ENCODE measurements around the gene AGRP. TPM values are rescaled to one million over a fixed set of nuclear protein-coding genes. Genes with fewer than 3 reads are reported as not detected.
A peak's percentile ranks its signal among the peaks of the same experiment; 100 is the strongest.

Gene AGRP
- total and polyA plus RNA-seq, 2 of the 4 experiments (the other 2 are of a cell fraction), result not detected

DNA sequence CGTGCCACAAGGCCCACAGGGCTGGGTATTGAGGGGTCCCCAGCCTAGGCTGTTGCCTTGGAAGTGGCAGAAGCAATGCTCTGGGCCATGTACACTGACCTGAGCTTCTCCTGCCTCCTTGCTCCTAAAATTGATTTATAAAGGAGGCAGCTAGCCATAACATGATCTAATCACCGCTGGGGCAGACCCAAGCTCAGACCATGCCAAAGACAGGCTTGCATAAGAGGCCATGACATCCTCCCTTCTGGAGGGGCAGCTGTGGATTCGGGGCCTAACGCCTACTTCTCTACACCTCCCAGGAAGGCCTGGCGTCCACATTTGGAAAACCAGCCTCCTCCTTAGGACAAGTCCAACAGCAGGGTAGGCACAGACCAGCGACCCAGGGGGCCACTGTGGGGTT is 40.1 kb downstream of the AGRP start (continued):
- TF ChIP-seq, protein P1, sequence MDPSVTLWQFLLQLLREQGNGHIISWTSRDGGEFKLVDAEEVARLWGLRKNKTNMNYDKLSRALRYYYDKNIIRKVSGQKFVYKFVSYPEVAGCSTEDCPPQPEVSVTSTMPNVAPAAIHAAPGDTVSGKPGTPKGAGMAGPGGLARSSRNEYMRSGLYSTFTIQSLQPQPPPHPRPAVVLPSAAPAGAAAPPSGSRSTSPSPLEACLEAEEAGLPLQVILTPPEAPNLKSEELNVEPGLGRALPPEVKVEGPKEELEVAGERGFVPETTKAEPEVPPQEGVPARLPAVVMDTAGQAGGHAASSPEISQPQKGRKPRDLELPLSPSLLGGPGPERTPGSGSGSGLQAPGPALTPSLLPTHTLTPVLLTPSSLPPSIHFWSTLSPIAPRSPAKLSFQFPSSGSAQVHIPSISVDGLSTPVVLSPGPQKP (IDR thresholded peaks at IDR 0.05; ENCODE audit: borderline replicate concordance, low read depth, low read length), result no peak
- TF ChIP-seq SMC3 (IDR thresholded peaks at IDR 0.05; ENCODE audit: low read depth, low read length), result no peak
- no peak for TF ChIP-seq CEBPB (IDR thresholded peaks at IDR 0.05; ENCODE audit: low read depth, low read length)
- TF ChIP-seq RCOR1 (IDR thresholded peaks at IDR 0.05; ENCODE audit: insufficient replicate concordance, low read length), result no peak

DNA sequence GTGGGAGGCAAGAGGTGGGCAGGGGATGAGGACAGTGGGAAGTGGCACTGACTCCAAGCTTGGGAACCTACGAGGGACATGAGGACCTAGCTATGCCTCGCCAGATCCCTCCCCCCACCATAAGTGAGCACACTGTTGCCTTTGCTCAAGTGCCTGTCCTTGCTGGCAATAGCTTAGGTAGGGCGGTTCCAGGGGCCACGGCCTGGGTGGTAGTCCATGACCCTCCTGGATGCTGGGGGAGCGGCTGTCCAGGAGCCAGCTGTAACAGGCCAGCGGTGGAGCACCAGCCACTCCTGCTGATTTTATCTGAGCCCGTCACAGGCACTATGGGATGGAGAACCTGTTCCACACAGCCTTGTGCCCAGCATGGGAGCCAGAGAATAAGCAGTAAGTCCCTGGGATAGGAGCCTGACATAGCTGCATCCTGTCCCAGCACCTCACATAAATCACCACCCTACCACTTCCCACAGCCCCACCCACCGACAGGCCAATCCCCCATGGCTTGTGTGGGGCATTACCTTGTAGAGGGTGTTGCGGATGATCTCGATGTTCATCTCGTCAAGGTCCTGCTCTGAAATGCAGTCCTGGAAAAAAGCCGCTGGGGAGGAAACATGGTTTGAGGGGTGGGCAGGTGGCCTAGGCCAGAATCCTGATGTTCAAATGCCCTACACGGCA is 40.6 kb downstream of the AGRP start:
- dilution Hi-C loops (cut with HindIII; ENCODE audit: low sequenced_read_pairs, unreplicated experiment), result no loop called here
- Histone ChIP-seq H4K91ac (ENCODE audit: insufficient read depth, low read depth, low read length) (no peak overlapping the region), H3K36me3 (ENCODE audit: control insufficient read depth, insufficient read depth, low read length) (peaks cover 28% of the 10 kb centered on the region), H4K8ac (ENCODE audit: low read depth in 2 of 2, low read length in 2 of 2) (no peak overlapping the region), H3K27ac (ENCODE audit: insufficient read depth, low read length) (no peak overlapping the region), H2AFZ (replicated peaks; ENCODE audit: low read length, poor library complexity) (no peak overlapping the region), H3K27me3 (ENCODE audit: control insufficient read depth, insufficient read depth, low read length) (no peaks in the 10 kb centered on the region), H3K23ac (ENCODE audit: low read depth, low read length) (no peak overlapping the region), H2AK9ac (replicated peaks; ENCODE audit: low read depth, low read length, poor library complexity) (peak overlapping the region; percentile 9), H3K14ac (replicated peaks; ENCODE audit: low read depth, low read length) (no peak overlapping the region), H3K56ac (ENCODE audit: extremely low read depth, insufficient read depth, low read length) (no peak overlapping the region), H2BK15ac (ENCODE audit: low read depth, low read length) (no peak overlapping the region), H3K4me2 (ENCODE audit: low read depth, low read length) (no peak overlapping the region), H3K9me1 (ENCODE audit: insufficient read depth, low read length) (peaks cover 6% of the 10 kb centered on the region; the same call in 1 of the 2 replicates), H4K20me1 (ENCODE audit: insufficient read depth, low read length) (peaks cover 50% of the 10 kb centered on the region), H2BK20ac (ENCODE audit: low read depth, low read length) (no peak overlapping the region), H3K4ac (ENCODE audit: low read depth, low read length) (no peak overlapping the region), H3K9ac (ENCODE audit: low read depth, low read length) (no peak overlapping the region), H3K18ac (ENCODE audit: low read depth, low read length) (no peak overlapping the region), H2BK5ac (ENCODE audit: low read depth, low read length, poor library complexity, severe bottlenecking) (no peak overlapping the region), H2AK5ac (ENCODE audit: low read depth, low read length) (no peak overlapping the region), H3K4me3 (ENCODE audit: insufficient read depth, low read depth, low read length) (no peak overlapping the region), H2BK120ac (ENCODE audit: low read depth, low read length) (no peak overlapping the region), H3K79me1 (ENCODE audit: low read depth in 1 of 2, low read length in 2 of 2) (peaks cover 0 to 57% of the 10 kb centered on the region in 2 experiments; a peak in 2 of 4 replicates), H4K5ac (ENCODE audit: low read depth, low read length) (no peak overlapping the region), H3K4me1 (ENCODE audit: control insufficient read depth, insufficient read depth, low read length) (peaks cover 35% of the 10 kb centered on the region), H3K9me3 (ENCODE audit: control insufficient read depth, insufficient read depth, low read length) (no peaks in the 10 kb centered on the region)
- BruUV-seq (replicated peaks), result no TSS peak
- DNase-seq, result no peak
- ATAC-seq (ENCODE audit: low read depth), result no peak
- WGBS, 2 experiments (ENCODE audit: extremely low coverage in 2 of 2, insufficient read length in 1 of 2), result 95% methylated on average over 9 of the region's 13 CpGs; no CpG with 5 or more reads in 1 of the 2 experiments
- intact Hi-C loops (cut with micrococcal nuclease), result no loop called here
- no peak for TF ChIP-seq CEBPB (IDR thresholded peaks at IDR 0.05; ENCODE audit: low read depth, low read length)
- TF ChIP-seq RAD21 (IDR thresholded peaks at IDR 0.05; ENCODE audit: low read length), result no peak
- no peak for TF ChIP-seq BHLHE40 (IDR thresholded peaks at IDR 0.05; ENCODE audit: low read depth, low read length)
- TF ChIP-seq, protein P2, sequence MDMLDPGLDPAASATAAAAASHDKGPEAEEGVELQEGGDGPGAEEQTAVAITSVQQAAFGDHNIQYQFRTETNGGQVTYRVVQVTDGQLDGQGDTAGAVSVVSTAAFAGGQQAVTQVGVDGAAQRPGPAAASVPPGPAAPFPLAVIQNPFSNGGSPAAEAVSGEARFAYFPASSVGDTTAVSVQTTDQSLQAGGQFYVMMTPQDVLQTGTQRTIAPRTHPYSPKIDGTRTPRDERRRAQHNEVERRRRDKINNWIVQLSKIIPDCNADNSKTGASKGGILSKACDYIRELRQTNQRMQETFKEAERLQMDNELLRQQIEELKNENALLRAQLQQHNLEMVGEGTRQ (IDR thresholded peaks at IDR 0.05; ENCODE audit: low read depth, low read length), result no peak
- no peak for TF ChIP-seq NFE2L2 (IDR thresholded peaks at IDR 0.05; ENCODE audit: low read depth, low read length)
- no peak for TF ChIP-seq MXI1 (IDR thresholded peaks at IDR 0.05; ENCODE audit: borderline replicate concordance, low read depth, low read length)
- no peak for TF ChIP-seq SMC3 (IDR thresholded peaks at IDR 0.05; ENCODE audit: low read depth, low read length)
- no peak for TF ChIP-seq MAFK (IDR thresholded peaks at IDR 0.05; ENCODE audit: low read depth, low read length)
- no peak for TF ChIP-seq CHD1 (IDR thresholded peaks at IDR 0.05; ENCODE audit: low read depth, low read length)
- TF ChIP-seq FOS (IDR thresholded peaks at IDR 0.05; ENCODE audit: low read depth, low read length), result no peak
- ChIA-PET CTCF (no interaction called here), POLR2A (ENCODE audit: unreplicated experiment) (no interaction called here)
- in situ Hi-C loops (cut with MboI; ENCODE audit: low sequenced_read_pairs), result no loop called here
